H1 (cell line): ENCODE results near the gene ACAD11. TPM values are rescaled to one million over a fixed set of nuclear protein-coding genes. Genes with fewer than 3 reads are reported as not detected.

Experiments
- CTCF ChIA-PET: fragments of 300-600 bp; sonication (Branson Sonifier 250); formaldehyde crosslinking; loops from one replicate; lab custom pipeline; 2021; ENCODE audit not compliant: partially characterized antibody; lab: Charles Lee
- POLR2A ChIA-PET: fragments of 300-600 bp; sonication (Branson Sonifier 250); formaldehyde crosslinking; loops from one replicate; lab custom pipeline; 2021; ENCODE audit warnings: inconsistent platforms; ENCODE audit not compliant: partially characterized antibody; lab: Charles Lee
- DNase-seq, 2 experiments: peaks; one replicate each; pipeline versions ENCODE4 v3.0.0 to v3.0.0-alpha.2; 2010 to 2022; ENCODE audit warnings: low spot score in 2 of 2, low read depth in 1 of 2, mixed read lengths in 1 of 2
- FAIRE-seq: peaks from 2 replicates; lab custom pipeline; 2011; peaks lifted over from hg19 to GRCh38; lab: Jason Lieb, UNC
- H2AFZ ChIP-seq: 2 replicates; pipeline ENCODE4 v1.8.1; 2012; ENCODE audit warnings: low read length, inconsistent platforms
- H2AK5ac ChIP-seq: 2 replicates; pipeline ENCODE4 v1.6.1; 2013; ENCODE audit warnings: low read depth, low read length
- H2BK120ac ChIP-seq: replicated peaks from 2 replicates; pipeline ENCODE3; 2013; ENCODE audit warnings: low read depth, low read length, inconsistent platforms
- H2BK12ac ChIP-seq: 2 replicates; pipeline ENCODE4 v1.6.1; 2013; ENCODE audit warnings: low read depth, low read length
- H2BK15ac ChIP-seq: 2 replicates; pipeline ENCODE4 v1.6.1; 2013; ENCODE audit warnings: low read length
- H2BK20ac ChIP-seq: 2 replicates; pipeline ENCODE4 v1.6.1; 2013; ENCODE audit warnings: low read length
- H2BK5ac ChIP-seq: 2 replicates; pipeline ENCODE4 v1.6.1; 2013; ENCODE audit warnings: low read depth, low read length
- H3K14ac ChIP-seq: 2 replicates; pipeline ENCODE4 v1.6.1; 2013; ENCODE audit warnings: inconsistent platforms; ENCODE audit not compliant: insufficient read length
- H3K18ac ChIP-seq: 2 replicates; pipeline ENCODE4 v1.6.1; 2013; ENCODE audit warnings: low read length; ENCODE audit errors: extremely low read depth
- H3K23ac ChIP-seq: 2 replicates; pipeline ENCODE4 v1.6.1; 2013; ENCODE audit warnings: inconsistent platforms; ENCODE audit not compliant: insufficient read length
- H3K23me2 ChIP-seq: 2 replicates; pipeline ENCODE4 v1.6.1; 2013; ENCODE audit warnings: low read depth, low read length
- H3K27ac ChIP-seq: 2 replicates; pipeline ENCODE4 v1.6.1; 2011; ENCODE audit warnings: low read depth, low read length, inconsistent platforms
- H3K27me3 ChIP-seq, 4 experiments: replicated peaks in 1 of 4; 1 replicate in 1 of 4; 2 replicates in 3 of 4; pipeline versions ENCODE4 v1.6.1 to v1.8.1; 2011 to 2013; ENCODE audit warnings: low read length in 3 of 4, mild to moderate bottlenecking in 3 of 4, inconsistent platforms in 2 of 4, mixed read lengths in 2 of 4, moderate library complexity in 1 of 4; ENCODE audit not compliant: control insufficient read depth in 3 of 4, insufficient read depth in 3 of 4; ENCODE audit errors: extremely low read depth in 1 of 4
- H3K36me3 ChIP-seq, 4 experiments: 2 replicates each; pipeline versions ENCODE4 v1.6.1 to v1.8.1; 2011 to 2013; ENCODE audit warnings: mild to moderate bottlenecking in 4 of 4, low read length in 3 of 4, moderate library complexity in 2 of 4, control low read depth in 1 of 4, inconsistent platforms in 1 of 4; ENCODE audit not compliant: insufficient read depth in 4 of 4, control insufficient read depth in 2 of 4
- H3K4ac ChIP-seq: replicated peaks from 2 replicates; pipeline ENCODE3; 2013; ENCODE audit warnings: low read length, low read depth, mixed read lengths, inconsistent platforms; ENCODE audit not compliant: insufficient read length
- H3K4me1 ChIP-seq, 4 experiments: replicated peaks in 1 of 4; 1 replicate in 1 of 4; 2 replicates in 3 of 4; pipeline versions ENCODE4 v1.6.1 to v1.8.1; 2011 to 2013; ENCODE audit warnings: low read length in 3 of 4, inconsistent platforms in 2 of 4, mixed read lengths in 1 of 4; ENCODE audit not compliant: insufficient read depth in 4 of 4, control insufficient read depth in 3 of 4
- H3K4me2 ChIP-seq, 2 experiments: 2 replicates each; pipeline versions ENCODE4 v1.6.1 to v1.8.1; 2011 to 2013; ENCODE audit warnings: low read depth in 2 of 2, low read length in 2 of 2, control low read depth in 1 of 2, inconsistent platforms in 1 of 2, mild to moderate bottlenecking in 1 of 2; ENCODE audit not compliant: insufficient read depth in 1 of 2
- H3K4me3 ChIP-seq, 4 experiments: fragments of 200-600, 300-600 bp in 1 of 4; sonication (generic), shearing (Covaris generic), sonication (Bioruptor Twin) in 1 of 4; 2 replicates each; pipeline versions ENCODE4 v1.5.1 to v1.8.1; 2011 to 2016; ENCODE audit warnings: low read length in 4 of 4, low read depth in 3 of 4, control low read depth in 2 of 4, inconsistent platforms in 2 of 4, mild to moderate bottlenecking in 2 of 4, mixed read lengths in 1 of 4, moderate library complexity in 1 of 4; ENCODE audit not compliant: insufficient read depth in 2 of 4; ENCODE audit errors: extremely low read depth in 1 of 4
- H3K56ac ChIP-seq: replicated peaks from 2 replicates; pipeline ENCODE3; 2013; ENCODE audit warnings: low read depth, mild to moderate bottlenecking, mixed read lengths, low read length, inconsistent platforms; ENCODE audit not compliant: insufficient read length
- H3K79me1 ChIP-seq: 2 replicates; pipeline ENCODE4 v1.6.1; 2013; ENCODE audit warnings: low read depth, low read length, control low read depth
- H3K79me2 ChIP-seq, 2 experiments: 2 replicates each; pipeline versions ENCODE4 v1.6.1 to v1.8.1; 2012 to 2013; ENCODE audit warnings: low read length in 2 of 2, mild to moderate bottlenecking in 2 of 2, inconsistent platforms in 1 of 2; ENCODE audit not compliant: insufficient read depth in 2 of 2, control insufficient read depth in 1 of 2
- H3K9ac ChIP-seq, 4 experiments: replicated peaks in 1 of 4; 1 replicate in 1 of 4; 2 replicates in 3 of 4; pipeline versions ENCODE4 v1.6.1 to v1.8.1; 2011 to 2013; ENCODE audit warnings: low read depth in 3 of 4, low read length in 3 of 4, control low read depth in 2 of 4, mild to moderate bottlenecking in 2 of 4, moderate library complexity in 2 of 4, inconsistent platforms in 1 of 4; ENCODE audit errors: extremely low read depth in 1 of 4
- H3K9me3 ChIP-seq, 2 experiments: 2 replicates each; pipeline versions ENCODE4 v1.6.1 to v1.8.1; 2012 to 2013; ENCODE audit warnings: mild to moderate bottlenecking in 2 of 2, moderate library complexity in 2 of 2, control low read depth in 1 of 2, inconsistent platforms in 1 of 2, low read depth in 1 of 2, low read length in 1 of 2, mixed read lengths in 1 of 2; ENCODE audit not compliant: insufficient read depth in 2 of 2
- H4K20me1 ChIP-seq, 2 experiments: replicated peaks in 1 of 2; 2 replicates each; pipeline versions ENCODE3 to v1.8.1; 2011 to 2013; ENCODE audit warnings: inconsistent platforms in 2 of 2, low read length in 2 of 2, mild to moderate bottlenecking in 1 of 2; ENCODE audit not compliant: insufficient read depth in 2 of 2, control insufficient read depth in 1 of 2
- H4K5ac ChIP-seq: 2 replicates; pipeline ENCODE4 v1.6.1; 2013; ENCODE audit warnings: low read length, low read depth, mixed read lengths, inconsistent platforms; ENCODE audit not compliant: insufficient read length
- H4K8ac ChIP-seq: 2 replicates; pipeline ENCODE4 v1.8.0; 2013; ENCODE audit warnings: mild to moderate bottlenecking, moderate library complexity, low read length, inconsistent platforms; ENCODE audit not compliant: insufficient read depth; ENCODE audit errors: extremely low read depth
- H4K91ac ChIP-seq: replicated peaks from 2 replicates; pipeline ENCODE3; 2013; ENCODE audit warnings: low read length, mixed read lengths, inconsistent platforms; ENCODE audit not compliant: insufficient read length
- EGR1 ChIP-seq: IDR thresholded peaks from 2 replicates; pipeline ENCODE4 v1.6.1; 2011; ENCODE audit warnings: low read depth, low read length, borderline replicate concordance
- NANOG ChIP-seq: IDR thresholded peaks from 2 replicates; pipeline ENCODE4 v1.6.1; 2011; ENCODE audit warnings: low read length, low read depth, mild to moderate bottlenecking, inconsistent platforms; ENCODE audit not compliant: insufficient read depth, poor library complexity, severe bottlenecking
- WGBS, 2 experiments: shearing (Covaris generic) in 1 of 2; methylation state at CpG; one replicate each; pipeline versions ENCODE4 v1.1.6 to v1.1.7; 2013 to 2015; ENCODE audit warnings: low lambda C conversion rate in 2 of 2, mixed read lengths in 2 of 2, inconsistent platforms in 1 of 2, low coverage in 1 of 2, missing lambda C conversion rate in 1 of 2; ENCODE audit not compliant: insufficient replicate concordance in 2 of 2, insufficient coverage in 1 of 2, insufficient read length in 1 of 2; ENCODE audit errors: extremely low coverage in 1 of 2, missing lambda C conversion rate in 1 of 2; 5-methylcytosine and 5-hydroxymethylcytosine counted together
- polyA plus RNA-seq, 7 experiments: library from polyadenylated mRNA; depleted of rRNA in 3 of 7; stranded (reverse) in 5 of 7; unstranded in 2 of 7; fragments of >200 nt in 5 of 7; fragments of 200-250 nt in 2 of 7; gene quantifications; 1 replicate in 5 of 7; 2 replicates in 1 of 7; 4 replicates in 1 of 7; pipeline versions ENCODE4 v1.2.1 to v1.2.3, GENCODE V29; 2011 to 2013; ENCODE audit warnings: missing spikeins in 2 of 7, mixed read lengths in 2 of 7
- total RNA-seq: library from RNA; stranded (reverse); fragmentation: NEBNext Ultra II Directional; extraction: Animal tissue kit (Norgen Biotek cat#: 25700); gene quantifications from 2 replicates; pipeline ENCODE4 v1.2.1, GENCODE V29; 2021
- TF ChIP-seq, protein P1 (sequence below): IDR thresholded peaks from 2 replicates; pipeline ENCODE4 v1.6.1; 2012; ENCODE audit warnings: inconsistent platforms

The ACAD11 gene
- total and polyA plus RNA-seq, 2 of the 8 experiments (the other 6 are each of a cell fraction or from before 2014, with no cell fraction given): 5.5 to 11.0 TPM

DNA sequence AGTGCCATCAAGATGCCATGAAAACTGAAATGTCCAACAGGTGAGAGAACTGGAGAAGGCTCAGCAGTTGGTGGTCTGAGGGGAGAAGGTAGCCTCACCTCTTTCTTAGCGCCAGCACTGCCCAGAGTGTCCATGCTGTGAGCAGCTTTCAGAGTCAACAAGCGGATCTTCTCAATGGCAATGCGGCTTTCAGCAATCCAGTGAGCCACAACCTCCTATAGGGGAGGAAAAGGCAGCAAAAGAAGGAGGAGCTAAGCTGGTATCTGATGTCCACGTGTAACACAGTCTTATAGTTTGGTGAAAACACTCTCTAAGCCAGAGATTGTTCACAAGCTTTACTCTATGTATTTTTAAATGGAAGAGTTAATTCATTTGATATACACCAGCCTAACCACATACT lies 98.6 kb downstream of the ACAD11 start:
- H3K14ac ChIP-seq: no peak overlapping the region
- no peak overlapping the region for H4K8ac ChIP-seq
- no peaks in the 10 kb centered on the region for H3K36me3 ChIP-seq
- H2BK120ac ChIP-seq: no peak overlapping the region
- no peak overlapping the region for H2AFZ ChIP-seq
- H3K4me3 ChIP-seq: no peak overlapping the region
- H3K23ac ChIP-seq: no peak overlapping the region
- no peaks in the 10 kb centered on the region for H3K27me3 ChIP-seq
- H2AK5ac ChIP-seq: no peak overlapping the region
- H3K4ac ChIP-seq: no peak overlapping the region
- no peaks in the 10 kb centered on the region for H3K79me1 ChIP-seq
- no peak overlapping the region for H2BK12ac ChIP-seq
- no peak overlapping the region for H2BK15ac ChIP-seq
- H3K9me3 ChIP-seq: no peaks in the 10 kb centered on the region
- H3K23me2 ChIP-seq: no peaks in the 10 kb centered on the region
- DNase-seq (no peak), FAIRE-seq (no peak)
- peaks cover 0 to 4% (median 1%) of the 10 kb centered on the region in 4 experiments; a peak in 1 of 7 replicates for H3K4me1 ChIP-seq
- H4K5ac ChIP-seq: no peak overlapping the region
- no peak overlapping the region for H2BK5ac ChIP-seq
- no peak overlapping the region for H3K18ac ChIP-seq
- H3K4me2 ChIP-seq: no peak overlapping the region
- H3K9ac ChIP-seq: no peak overlapping the region
- no peaks in the 10 kb centered on the region for H3K79me2 ChIP-seq
- ChIA-PET POLR2A (interaction anchor here (1.4 to 1.5 kb wide), 2 partner anchors 10 to 11 kb away, joined by 3 to 4 read pairs; no protein-coding TSS in a partner anchor), CTCF (interaction anchor here (0.7 to 1.2 kb wide), 2 partner anchors 74 to 78 kb away, joined by 3 read pairs; no protein-coding TSS in a partner anchor)
- H2BK20ac ChIP-seq: no peak overlapping the region
- H4K91ac ChIP-seq: no peak overlapping the region
- WGBS, 2 experiments: 59% methylated on average over 4 of the region's 4 CpGs; no CpG with 5 or more reads in 1 of the 2 experiments
- H4K20me1 ChIP-seq: no peaks in the 10 kb centered on the region
- H3K27ac ChIP-seq: no peak overlapping the region
- no peak overlapping the region for H3K56ac ChIP-seq
- TF ChIP-seq, protein P1, sequence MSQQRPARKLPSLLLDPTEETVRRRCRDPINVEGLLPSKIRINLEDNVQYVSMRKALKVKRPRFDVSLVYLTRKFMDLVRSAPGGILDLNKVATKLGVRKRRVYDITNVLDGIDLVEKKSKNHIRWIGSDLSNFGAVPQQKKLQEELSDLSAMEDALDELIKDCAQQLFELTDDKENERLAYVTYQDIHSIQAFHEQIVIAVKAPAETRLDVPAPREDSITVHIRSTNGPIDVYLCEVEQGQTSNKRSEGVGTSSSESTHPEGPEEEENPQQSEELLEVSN: no peak
- TF ChIP-seq NANOG: no peak
- TF ChIP-seq EGR1: no peak
